KMS-11 (cell line): ENCODE measurements around the gene PDXK.
"Not testable (repeated sequence)": the region's sequence is repeated elsewhere in the genome, so short reads cannot be mapped to it uniquely, and the experiment has no call there.

Experiments used
- H2AFZ ChIP-seq: fragments of 200-600 bp; sonication (generic); 2 replicates; pipeline ENCODE4 v1.6.1; 2016; ENCODE audit warnings: antibody characterized with exemption, mixed run types, low read depth
- H3K27ac ChIP-seq: fragments of 200-600 bp; sonication (generic); 2 replicates; pipeline ENCODE4 v1.6.1; 2016; ENCODE audit warnings: mild to moderate bottlenecking, mixed run types
- H3K27me3 ChIP-seq: fragments of 200-600 bp; sonication (generic); 2 replicates; pipeline ENCODE4 v1.6.1; 2017; ENCODE audit warnings: mild to moderate bottlenecking, low read depth, mixed run types, moderate library complexity; ENCODE audit not compliant: insufficient read depth
- H3K36me3 ChIP-seq: fragments of 200-600 bp; sonication (generic); 2 replicates; pipeline ENCODE4 v1.6.1; 2017; ENCODE audit warnings: mild to moderate bottlenecking, mixed run types; ENCODE audit not compliant: insufficient read depth
- H3K4me1 ChIP-seq: fragments of 200-600 bp; sonication (generic); 2 replicates; pipeline ENCODE4 v1.6.1; 2016; ENCODE audit warnings: mild to moderate bottlenecking, low read depth, mixed run types; ENCODE audit not compliant: poor library complexity, severe bottlenecking
- H3K4me2 ChIP-seq: fragments of 200-600 bp; sonication (generic); 2 replicates; pipeline ENCODE4 v1.7.0; 2016; ENCODE audit warnings: mild to moderate bottlenecking, mixed run types
- H3K4me3 ChIP-seq: fragments of 200-600 bp; sonication (generic); IDR thresholded peaks from 2 replicates; pipeline ENCODE4 v1.6.1; 2017; ENCODE audit warnings: low read depth, low read length, mixed read lengths; ENCODE audit not compliant: insufficient read depth
- H3K79me2 ChIP-seq: fragments of 200-600 bp; sonication (generic); 2 replicates; pipeline ENCODE4 v1.6.1; 2016; ENCODE audit warnings: low read depth, mixed run types; ENCODE audit not compliant: insufficient read depth
- H3K9ac ChIP-seq: fragments of 200-600 bp; sonication (generic); 2 replicates; pipeline ENCODE4 v1.6.1; 2016; ENCODE audit warnings: mild to moderate bottlenecking, mixed run types
- H4K20me1 ChIP-seq: fragments of 200-600 bp; sonication (generic); 2 replicates; pipeline ENCODE4 v1.6.1; 2016; ENCODE audit warnings: mild to moderate bottlenecking, mixed run types; ENCODE audit not compliant: insufficient read depth
- CTCF ChIP-seq: fragments of 200-600 bp; sonication (generic); conservative IDR thresholded peaks from 2 replicates; pipeline ENCODE4 v1.6.1; 2017; ENCODE audit warnings: low read depth, mild to moderate bottlenecking, antibody characterized with exemption, low read length, moderate library complexity, mixed read lengths

PDXK gene

GRCh38 chr21:43707462-43707861, 11.5 kb upstream of the PDXK start:
- H3K4me2 ChIP-seq: no peak overlapping the region
- H3K79me2 ChIP-seq: no peaks in the 10 kb centered on the region
- H3K36me3 ChIP-seq: no peaks in the 10 kb centered on the region
- no peaks in the 10 kb centered on the region for H3K27me3 ChIP-seq
- H4K20me1 ChIP-seq: no peaks in the 10 kb centered on the region
- H3K4me3 ChIP-seq: no peak overlapping the region
- no peaks in the 10 kb centered on the region for H3K4me1 ChIP-seq
- no peak overlapping the region for H3K9ac ChIP-seq
- H3K27ac ChIP-seq: no peak overlapping the region
- TF ChIP-seq CTCF: no peak
- no peak overlapping the region for H2AFZ ChIP-seq

- Histone ChIP-seq H3K27ac (no peak overlapping the region), H4K20me1 (no peaks in the 10 kb centered on the region), H3K4me1 (no peaks in the 10 kb centered on the region), H3K79me2 (no peaks in the 10 kb centered on the region), H3K4me2 (no peak overlapping the region), H2AFZ (no peak overlapping the region), H3K36me3 (no peaks in the 10 kb centered on the region), H3K9ac (no peak overlapping the region), H3K4me3 (no peak overlapping the region), H3K27me3 (no peaks in the 10 kb centered on the region)
- TF ChIP-seq CTCF: no peak
Observed at GRCh38 chr21:43708745-43709381, 10.1 kb upstream of the PDXK start.

- H3K27ac ChIP-seq: no peak overlapping the region
- H3K79me2 ChIP-seq: no peaks in the 10 kb centered on the region
- H3K36me3 ChIP-seq: no peaks in the 10 kb centered on the region
- H3K4me1 ChIP-seq: peaks cover 22% of the 10 kb centered on the region
- no peak for TF ChIP-seq CTCF
- H3K9ac ChIP-seq: no peak overlapping the region
- H3K27me3 ChIP-seq: no peaks in the 10 kb centered on the region; the same call in 1 of the 2 replicates
- H2AFZ ChIP-seq: no peak overlapping the region
- H4K20me1 ChIP-seq: no peaks in the 10 kb centered on the region
- no peak overlapping the region for H3K4me2 ChIP-seq
- H3K4me3 ChIP-seq: no peak overlapping the region
Observed at GRCh38 chr21:43712268-43712942, 6.5 kb upstream of the PDXK start.

- H3K4me3 ChIP-seq, H3K4me2 ChIP-seq, H3K27ac ChIP-seq, H4K20me1 ChIP-seq, H2AFZ ChIP-seq, H3K9ac ChIP-seq, H3K27me3 ChIP-seq, H3K36me3 ChIP-seq, H3K79me2 ChIP-seq: not testable (repeated sequence)
- peaks cover 29% of the 10 kb centered on the region for H3K4me1 ChIP-seq
Observed at GRCh38 chr21:43713123-43713522, 5.8 kb upstream of the PDXK start.
